GM23338 (cell line): ENCODE data around the gene AKAP13.

Experiments
- CREB1 ChIP-seq: fragments of 250-450 bp; sonication (Bioruptor Pico); IDR thresholded peaks from 2 replicates; pipeline ENCODE4 v1.5.0; 2020; ENCODE audit warnings: low read depth, mild to moderate bottlenecking, moderate library complexity
- CTCF ChIP-seq, 2 experiments: fragments of 200-600 bp in 1 of 2; sonication (generic) in 1 of 2; conservative IDR thresholded peaks; 2 replicates each; pipeline versions ENCODE4 v1.5.1 to v1.6.1; 2016 to 2017; ENCODE audit warnings: antibody characterized with exemption in 2 of 2, low read depth in 2 of 2, mild to moderate bottlenecking in 2 of 2, moderate library complexity in 1 of 2
- ETS1 ChIP-seq: IDR thresholded peaks from 2 replicates; pipeline ENCODE4 v1.6.1; 2016; ENCODE audit warnings: antibody characterized with exemption
- EZH2 ChIP-seq: fragments of 200-600 bp; sonication (generic); IDR thresholded peaks from one replicate; pipeline ENCODE4 v1.8.0; 2017; ENCODE audit warnings: antibody characterized with exemption, mild to moderate bottlenecking, low read depth; ENCODE audit not compliant: unreplicated experiment
- REST ChIP-seq: IDR thresholded peaks from one replicate; pipeline ENCODE4 v1.6.1; 2018; ENCODE audit warnings: antibody characterized with exemption; ENCODE audit not compliant: unreplicated experiment
- STAT1 ChIP-seq: IDR thresholded peaks from one replicate; pipeline ENCODE4 v1.6.1; 2016; ENCODE audit warnings: antibody characterized with exemption; ENCODE audit not compliant: unreplicated experiment
- ZNF331 ChIP-seq: fragments of 250-450 bp; sonication (Bioruptor Pico); IDR thresholded peaks from 2 replicates; pipeline ENCODE4 v1.5.0; 2020; ENCODE audit warnings: low read depth, mild to moderate bottlenecking, moderate library complexity
- ZNF462 ChIP-seq: fragments of 250-450 bp; sonication (Bioruptor Pico); IDR thresholded peaks from 2 replicates; pipeline ENCODE4 v1.5.0; 2020; ENCODE audit warnings: mild to moderate bottlenecking, moderate library complexity

DNA sequence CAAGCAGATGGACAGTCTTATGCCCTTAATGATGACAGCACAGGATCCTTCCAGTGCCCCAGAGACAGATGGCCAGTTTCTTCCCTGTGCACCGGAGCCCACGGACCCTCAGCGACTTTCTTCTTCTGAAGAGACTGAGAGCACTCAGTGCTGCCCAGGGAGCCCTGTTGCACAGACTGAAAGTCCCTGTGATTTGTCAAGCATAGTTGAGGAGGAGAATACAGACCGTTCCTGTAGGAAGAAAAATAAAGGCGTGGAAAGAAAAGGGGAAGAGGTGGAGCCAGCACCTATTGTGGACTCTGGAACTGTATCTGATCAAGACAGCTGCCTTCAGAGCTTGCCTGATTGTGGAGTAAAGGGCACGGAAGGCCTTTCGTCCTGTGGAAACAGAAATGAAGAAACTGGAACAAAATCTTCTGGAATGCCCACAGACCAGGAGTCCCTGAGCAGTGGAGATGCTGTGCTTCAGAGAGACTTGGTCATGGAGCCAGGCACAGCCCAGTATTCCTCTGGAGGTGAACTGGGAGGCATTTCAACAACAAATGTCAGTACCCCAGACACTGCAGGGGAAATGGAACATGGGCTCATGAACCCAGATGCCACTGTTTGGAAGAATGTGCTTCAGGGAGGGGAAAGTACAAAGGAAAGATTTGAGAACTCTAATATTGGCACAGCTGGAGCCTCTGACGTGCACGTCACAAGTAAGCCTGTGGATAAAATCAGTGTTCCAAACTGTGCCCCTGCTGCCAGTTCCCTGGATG is 198.7 kb downstream of the AKAP13 start:
- no peak for TF ChIP-seq CTCF (conservative IDR thresholded peaks at IDR 0.05; ENCODE audit: low read depth in 2 of 2)
- TF ChIP-seq ZNF462 (CRISPR knock-in tag): no peak
- TF ChIP-seq EZH2: no peak
- no peak for TF ChIP-seq STAT1
- no peak for TF ChIP-seq CREB1 (CRISPR knock-in tag)
- no peak for TF ChIP-seq REST
- no peak for TF ChIP-seq ETS1
- no peak for TF ChIP-seq ZNF331
